SK-N-SH (cell line): Measurements from ENCODE around the gene NCAM2. TPM values are rescaled to one million over a fixed set of nuclear protein-coding genes. Genes with fewer than 3 reads are reported as not detected.
A peak's percentile ranks its signal among the peaks of the same experiment; 100 is the strongest.

ENCODE experiments used
- CTCF ChIA-PET: fragments of 300-600, 350-600 bp; formaldehyde crosslinking; extraction: SDS; loops from one replicate; lab custom pipeline; 2021; lab: Yijun Ruan, JAX
- POLR2A ChIA-PET: fragments of 350-600 bp; sonication (Branson Sonifier 250); formaldehyde crosslinking; extraction: SDS; loops from one replicate; lab custom pipeline; 2020; ENCODE audit warnings: antibody characterized with exemption, inconsistent platforms; lab: Yijun Ruan, JAX
- DNase-seq: peaks from one replicate; pipeline ENCODE4 v3.0.0; 2012
- H2AFZ ChIP-seq: fragments of 200-600 bp; sonication (generic); 2 replicates; pipeline ENCODE4 v1.8.1; 2016; ENCODE audit warnings: antibody characterized with exemption, mild to moderate bottlenecking, low read depth
- H3F3A ChIP-seq: fragments of 200-600 bp; sonication (generic); replicated peaks from 2 replicates; pipeline ENCODE3; 2016; ENCODE audit warnings: antibody characterized with exemption, mild to moderate bottlenecking; ENCODE audit not compliant: insufficient read depth
- H3K27ac ChIP-seq, 2 experiments: fragments of 200-500 bp in 1 of 2; fragments of 200-600 bp in 1 of 2; sonication (Bioruptor generic) in 1 of 2; sonication (generic), shearing (Covaris generic) in 1 of 2; 2 replicates each; pipeline versions ENCODE4 v1.5.1 to v1.6.1; 2014 to 2016; ENCODE audit warnings: low read depth in 2 of 2, inconsistent platforms in 1 of 2, low read length in 1 of 2, mild to moderate bottlenecking in 1 of 2, mixed read lengths in 1 of 2
- H3K27me3 ChIP-seq: fragments of 200-600 bp; sonication (generic), shearing (Covaris generic); 2 replicates; pipeline ENCODE4 v1.6.1; 2016; ENCODE audit warnings: mixed run types; ENCODE audit not compliant: insufficient read depth
- H3K36me3 ChIP-seq, 2 experiments: fragments of 200-500 bp in 1 of 2; fragments of 200-600 bp in 1 of 2; sonication (Bioruptor generic) in 1 of 2; sonication (generic) in 1 of 2; replicated peaks in 1 of 2; 2 replicates each; pipeline versions ENCODE3 to v1.5.1; 2014 to 2016; ENCODE audit warnings: low read length in 1 of 2, mild to moderate bottlenecking in 1 of 2; ENCODE audit not compliant: insufficient read depth in 2 of 2, control insufficient read depth in 1 of 2
- H3K4me1 ChIP-seq, 2 experiments: fragments of 200-500 bp in 1 of 2; fragments of 200-600 bp in 1 of 2; sonication (Bioruptor generic) in 1 of 2; sonication (generic), shearing (Covaris generic) in 1 of 2; 2 replicates each; pipeline versions ENCODE4 v1.5.1 to v1.6.1; 2014 to 2016; ENCODE audit warnings: low read depth in 1 of 2, low read length in 1 of 2, mixed run types in 1 of 2; ENCODE audit not compliant: insufficient read depth in 2 of 2, control insufficient read depth in 1 of 2
- H3K4me2 ChIP-seq: fragments of 200-600 bp; sonication (generic), shearing (Covaris generic); 2 replicates; pipeline ENCODE4 v1.6.1; 2017; ENCODE audit warnings: mixed run types
- H3K4me3 ChIP-seq, 2 experiments: fragments of 200-500 bp in 1 of 2; fragments of 200-600 bp in 1 of 2; sonication (Bioruptor generic) in 1 of 2; sonication (generic), shearing (Covaris generic) in 1 of 2; 2 replicates each; pipeline versions ENCODE4 v1.5.1 to v1.8.1; 2014 to 2016; ENCODE audit warnings: low read depth in 2 of 2, inconsistent platforms in 1 of 2, low read length in 1 of 2, mild to moderate bottlenecking in 1 of 2, mixed read lengths in 1 of 2, moderate library complexity in 1 of 2
- H3K79me2 ChIP-seq: fragments of 200-600 bp; sonication (generic); 2 replicates; pipeline ENCODE4 v1.8.1; 2017; ENCODE audit warnings: mild to moderate bottlenecking; ENCODE audit not compliant: insufficient read depth
- H3K9ac ChIP-seq: fragments of 200-600 bp; sonication (generic); 2 replicates; pipeline ENCODE4 v1.6.1; 2017; ENCODE audit warnings: mixed run types
- H3K9me2 ChIP-seq: fragments of 200-600 bp; sonication (generic); 2 replicates; pipeline ENCODE4 v1.6.1; 2017; ENCODE audit warnings: mixed run types
- H3K9me3 ChIP-seq: fragments of 200-600 bp; sonication (generic); 2 replicates; pipeline ENCODE4 v1.6.1; 2017; ENCODE audit warnings: mixed run types, mild to moderate bottlenecking, moderate library complexity
- H4K20me1 ChIP-seq: fragments of 200-600 bp; sonication (generic); 2 replicates; pipeline ENCODE4 v1.6.1; 2017; ENCODE audit warnings: mild to moderate bottlenecking, mixed run types; ENCODE audit not compliant: insufficient read depth
- FOSL2 ChIP-seq: IDR thresholded peaks from 2 replicates; pipeline ENCODE4 v1.4.0; 2012; ENCODE audit warnings: low read depth, mild to moderate bottlenecking, moderate library complexity, borderline replicate concordance
- FOXJ3 ChIP-seq: sonication (generic); formaldehyde crosslinking; IDR thresholded peaks from 2 replicates; pipeline ENCODE4 v1.5.1; 2020; ENCODE audit warnings: mild to moderate bottlenecking, missing genetic modification reagents
- FOXM1 ChIP-seq: IDR thresholded peaks from 2 replicates; pipeline ENCODE4 v1.4.0; 2012; ENCODE audit warnings: low read depth, mild to moderate bottlenecking
- GABPA ChIP-seq: IDR thresholded peaks from 2 replicates; pipeline ENCODE4 v1.4.0; 2012; ENCODE audit warnings: low read depth, mild to moderate bottlenecking
- GATA2 ChIP-seq: sonication (generic); formaldehyde crosslinking; IDR thresholded peaks from 2 replicates; pipeline ENCODE4 v1.5.0; 2020; ENCODE audit warnings: mild to moderate bottlenecking, missing genetic modification reagents
- MEF2A ChIP-seq: IDR thresholded peaks from 2 replicates; pipeline ENCODE4 v1.4.0; 2012; ENCODE audit warnings: low read depth, borderline replicate concordance
- MXI1 ChIP-seq: IDR thresholded peaks from 2 replicates; pipeline ENCODE4 v1.6.1; 2012; ENCODE audit warnings: mild to moderate bottlenecking, low read depth, low read length, improper control_type of control experiment
- NFIC ChIP-seq: IDR thresholded peaks from 2 replicates; pipeline ENCODE4 v1.4.0; 2012; ENCODE audit warnings: borderline replicate concordance
- NRF1 ChIP-seq: IDR thresholded peaks from 2 replicates; pipeline ENCODE4 v1.6.1; 2012; ENCODE audit warnings: low read depth, mild to moderate bottlenecking, low read length
- RAD21 ChIP-seq: IDR thresholded peaks from 2 replicates; pipeline ENCODE4 v1.6.1; 2012; ENCODE audit warnings: mild to moderate bottlenecking, low read length
- RCOR1 ChIP-seq: fragments of 150-350 bp; IDR thresholded peaks from 2 replicates; pipeline ENCODE4 v1.6.1; 2017; ENCODE audit warnings: antibody characterized with exemption, low read length
- TAF1 ChIP-seq: IDR thresholded peaks from 2 replicates; pipeline ENCODE4 v1.6.1; 2012; ENCODE audit warnings: low read depth, mild to moderate bottlenecking, low read length, moderate library complexity, borderline replicate concordance
- whole genome bisulfite sequencing: methylation state at CpG from one replicate; pipeline ENCODE4 v1.1.6; 2017; ENCODE audit warnings: low lambda C conversion rate; 5-methylcytosine and 5-hydroxymethylcytosine counted together
- polyA plus RNA-seq, 3 experiments: library from polyadenylated mRNA; depleted of rRNA; stranded (reverse); fragments of >200 nt; gene quantifications; 2 replicates each; pipeline ENCODE4 v1.2.3, GENCODE V29; 2012
- TF ChIP-seq, protein P1 (sequence below): IDR thresholded peaks from 2 replicates; pipeline ENCODE4 v1.4.0; 2012; ENCODE audit warnings: low read depth
- TF ChIP-seq, protein P2 (sequence below): IDR thresholded peaks from 2 replicates; pipeline ENCODE4; 2012
- TF ChIP-seq, protein P3 (sequence below): IDR thresholded peaks from 2 replicates; pipeline ENCODE4 v1.4.0; 2012; ENCODE audit warnings: low read depth, borderline replicate concordance

NCAM2 gene
- polyA plus RNA-seq, 1 of the 3 experiments (the other 2 are of a cell fraction), result 2.1 TPM

DNA sequence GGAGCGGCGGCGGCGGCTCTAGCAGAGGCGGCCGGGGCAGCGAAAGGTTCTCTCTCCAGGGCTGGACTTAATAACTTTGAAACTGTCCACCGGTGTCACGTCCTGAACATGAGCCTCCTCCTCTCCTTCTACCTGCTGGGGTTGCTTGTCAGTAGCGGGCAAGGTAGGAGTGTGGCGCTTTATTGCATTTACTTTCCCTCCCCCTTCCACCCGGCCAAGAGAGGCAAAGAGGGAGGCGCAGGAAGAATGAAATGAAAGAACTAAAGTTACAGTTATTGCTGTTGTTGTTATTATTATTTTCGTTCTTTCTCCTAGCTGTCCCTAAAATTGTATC lies 214 bp downstream of the NCAM2 start:
- Histone ChIP-seq H3K4me1 (peaks cover 0 to 7% of the 10 kb centered on the region in 2 experiments; a peak in 2 of 4 replicates), H3K4me3 (peak overlapping the region; percentile 79 to 95), H3K4me2 (peak overlapping the region; percentile 72), H4K20me1 (no peaks in the 10 kb centered on the region), H3K27me3 (no peaks in the 10 kb centered on the region), H3K79me2 (no peaks in the 10 kb centered on the region), H3K36me3 (no peaks in the 10 kb centered on the region), H3K27ac (peak overlapping the region in 1 of 2 experiments; percentile 43; a peak in 1 of 4 replicates), H3K9me3 (no peaks in the 10 kb centered on the region), H3K9me2 (no peaks in the 10 kb centered on the region), H2AFZ (peak overlapping the region; percentile 85), H3F3A (no peaks in the 10 kb centered on the region), H3K9ac (peak overlapping the region; percentile 38; the same call in 1 of the 2 replicates)
- no peak for DNase-seq
- TF ChIP-seq MXI1 (no peak), FOSL2 (no peak), GABPA (no peak), RCOR1 (no peak), FOXJ3 (CRISPR knock-in tag) (no peak), NRF1 (no peak), MEF2A (no peak), GATA2 (CRISPR knock-in tag) (no peak)
- TF ChIP-seq, protein P1, sequence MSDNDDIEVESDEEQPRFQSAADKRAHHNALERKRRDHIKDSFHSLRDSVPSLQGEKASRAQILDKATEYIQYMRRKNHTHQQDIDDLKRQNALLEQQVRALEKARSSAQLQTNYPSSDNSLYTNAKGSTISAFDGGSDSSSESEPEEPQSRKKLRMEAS, result no peak
- TF ChIP-seq, protein P2, sequence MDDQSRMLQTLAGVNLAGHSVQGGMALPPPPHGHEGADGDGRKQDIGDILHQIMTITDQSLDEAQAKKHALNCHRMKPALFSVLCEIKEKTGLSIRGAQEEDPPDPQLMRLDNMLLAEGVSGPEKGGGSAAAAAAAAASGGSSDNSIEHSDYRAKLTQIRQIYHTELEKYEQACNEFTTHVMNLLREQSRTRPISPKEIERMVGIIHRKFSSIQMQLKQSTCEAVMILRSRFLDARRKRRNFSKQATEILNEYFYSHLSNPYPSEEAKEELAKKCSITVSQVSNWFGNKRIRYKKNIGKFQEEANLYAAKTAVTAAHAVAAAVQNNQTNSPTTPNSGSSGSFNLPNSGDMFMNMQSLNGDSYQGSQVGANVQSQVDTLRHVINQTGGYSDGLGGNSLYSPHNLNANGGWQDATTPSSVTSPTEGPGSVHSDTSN, result no peak
- 2% methylated on average over 14 of the region's 14 CpGs for WGBS
- CTCF ChIA-PET, result interaction anchor here (0.9 to 7.9 kb wide), 4 partner anchors 21 to 923 kb away, joined by 3 to 51 read pairs (median 4); no protein-coding TSS in a partner anchor
- POLR2A ChIA-PET, result no interaction called here

DNA sequence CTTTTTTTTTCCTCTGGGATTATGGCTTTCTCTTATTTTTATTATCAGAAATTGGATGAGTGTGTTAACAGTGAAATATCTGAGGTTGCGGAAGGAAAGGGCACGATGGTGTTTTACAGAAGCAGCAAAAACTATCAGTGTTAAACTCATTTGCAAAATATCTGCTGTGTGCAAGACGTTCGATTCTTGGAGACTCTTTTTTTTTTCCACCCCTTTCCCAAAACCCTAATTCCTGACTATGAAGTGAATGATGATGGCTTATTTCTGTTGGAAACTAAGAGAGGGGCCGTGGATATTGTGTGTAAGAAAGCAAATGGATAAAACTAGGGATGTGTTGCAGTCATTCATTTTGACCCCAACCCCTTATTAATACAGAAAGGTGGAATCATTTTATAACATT lies 677 bp downstream of the NCAM2 start:
- DNase-seq, result no peak
- POLR2A ChIA-PET, result no interaction called here
- Histone ChIP-seq H3K9ac (peak overlapping the region; percentile 38; the same call in 1 of the 2 replicates), H3K36me3 (no peaks in the 10 kb centered on the region), H3K4me3 (peak overlapping the region; percentile 79 to 95)
- TF ChIP-seq TAF1, result no peak
- TF ChIP-seq NFIC, result no peak
- TF ChIP-seq, protein P3, sequence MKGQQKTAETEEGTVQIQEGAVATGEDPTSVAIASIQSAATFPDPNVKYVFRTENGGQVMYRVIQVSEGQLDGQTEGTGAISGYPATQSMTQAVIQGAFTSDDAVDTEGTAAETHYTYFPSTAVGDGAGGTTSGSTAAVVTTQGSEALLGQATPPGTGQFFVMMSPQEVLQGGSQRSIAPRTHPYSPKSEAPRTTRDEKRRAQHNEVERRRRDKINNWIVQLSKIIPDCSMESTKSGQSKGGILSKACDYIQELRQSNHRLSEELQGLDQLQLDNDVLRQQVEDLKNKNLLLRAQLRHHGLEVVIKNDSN, result no peak
- TF ChIP-seq RAD21, result no peak
- no peak for TF ChIP-seq GABPA
- no peak for TF ChIP-seq FOXM1
- TF ChIP-seq, all 33 proteins: peak for 0
- CTCF ChIA-PET, result interaction anchor here (0.6 to 7.9 kb wide), 10 partner anchors 28 to 1793 kb away, joined by 3 to 51 read pairs (median 4); no protein-coding TSS in a partner anchor
- no peaks in the 10 kb centered on the region for H3K9me2 ChIP-seq
- peak overlapping the region; percentile 85 for H2AFZ ChIP-seq
- peaks cover 0 to 7% of the 10 kb centered on the region in 2 experiments; a peak in 2 of 4 replicates for H3K4me1 ChIP-seq
- H3F3A ChIP-seq, result no peaks in the 10 kb centered on the region
- no peaks in the 10 kb centered on the region for H3K79me2 ChIP-seq
- no peaks in the 10 kb centered on the region for H3K9me3 ChIP-seq
- H3K4me2 ChIP-seq, result peak overlapping the region; percentile 72
- WGBS, result 15% methylated on average over 5 of the region's 5 CpGs
- no peaks in the 10 kb centered on the region for H4K20me1 ChIP-seq
- no peak overlapping the region for H3K27ac ChIP-seq
- no peaks in the 10 kb centered on the region for H3K27me3 ChIP-seq
